NCI-H146 treated with DMSO at 0.1 percent for 48 hours (cell line): ENCODE measurements around the gene KSR2.
"Not testable (repeated sequence)": the region's sequence is repeated elsewhere in the genome, so short reads cannot be mapped to it uniquely, and the experiment has no call there.

Experiments used
- DNase-seq: peaks from one replicate; lab custom pipeline; 2025; ENCODE audit not compliant: unreplicated experiment; lab: John Stamatoyannopoulos, UW

KSR2 gene

GRCh38 chr12:117860787-117861290 is 108.0 kb downstream of the KSR2 start:
- DNase-seq = not testable (repeated sequence)

- no peak for DNase-seq
These were observed 108.7 kb downstream of the KSR2 start for GRCh38 chr12:117860111-117860510.

GRCh38 chr12:117857632-117858612 is 110.9 kb downstream of the KSR2 start:
- no peak for DNase-seq

- DNase-seq = not testable (repeated sequence)
These were observed 111.7 kb downstream of the KSR2 start for GRCh38 chr12:117857139-117857538.

GRCh38 chr12:117855165-117855564 is 113.6 kb downstream of the KSR2 start:
- no peak for DNase-seq

GRCh38 chr12:117854339-117855012 is 114.3 kb downstream of the KSR2 start:
- DNase-seq = peak; percentile 3

GRCh38 chr12:117853600-117853999 is 115.2 kb downstream of the KSR2 start:
- DNase-seq = no peak

- peak; percentile 20 for DNase-seq
These were observed 118.7 kb downstream of the KSR2 start for GRCh38 chr12:117850048-117850447.

- no peak for DNase-seq
These were observed 121.4 kb downstream of the KSR2 start for GRCh38 chr12:117847371-117847770.

GRCh38 chr12:117845271-117845904 is 123.4 kb downstream of the KSR2 start:
- no peak for DNase-seq

GRCh38 chr12:117844114-117844830 is 124.5 kb downstream of the KSR2 start:
- DNase-seq = no peak

- no peak for DNase-seq
These were observed 126.2 kb downstream of the KSR2 start for GRCh38 chr12:117842630-117843029.

GRCh38 chr12:117842220-117842619 is 126.6 kb downstream of the KSR2 start:
- no peak for DNase-seq

- no peak for DNase-seq
These were observed 131.1 kb downstream of the KSR2 start for GRCh38 chr12:117837737-117838050.

- peak; percentile 9 for DNase-seq
These were observed 131.6 kb downstream of the KSR2 start for GRCh38 chr12:117836999-117837736.

GRCh38 chr12:117836476-117836875 is 132.3 kb downstream of the KSR2 start:
- DNase-seq = no peak

GRCh38 chr12:117835156-117835555 is 133.6 kb downstream of the KSR2 start:
- DNase-seq = no peak

- DNase-seq = no peak
These were observed 136.0 kb downstream of the KSR2 start for GRCh38 chr12:117832459-117833457.

GRCh38 chr12:117830471-117830870 is 138.3 kb downstream of the KSR2 start:
- no peak for DNase-seq
